22Rv1 (cell line): ENCODE measurements around the gene OR2T2.
"Not testable (repeated sequence)": the region's sequence is repeated elsewhere in the genome, so short reads cannot be mapped to it uniquely, and the experiment has no call there.

Source experiments
- H3K27ac ChIP-seq: fragments of 450-650 bp; 2 replicates; pipeline ENCODE4 v1.5.1; 2017

The OR2T2 gene

GRCh38 chr1:248496661-248497060 is 51.2 kb downstream of the OR2T2 start:
- H3K27ac ChIP-seq: not testable (repeated sequence)

- H3K27ac ChIP-seq: not testable (repeated sequence)
Observed at GRCh38 chr1:248500305-248501035, 55.0 kb downstream of the OR2T2 start.
